SK-N-SH (cell line): ENCODE data around the gene JAKMIP1.

Experiments used
- CTCF ChIP-seq: fragments of 200-600 bp; sonication (generic); IDR thresholded peaks from 2 replicates; pipeline ENCODE4 v1.6.1; 2017; ENCODE audit warnings: antibody characterized with exemption, mild to moderate bottlenecking, moderate library complexity
- EZH2phosphoT487 ChIP-seq: fragments of 200-600 bp; sonication (generic); IDR thresholded peaks from 2 replicates; pipeline ENCODE4 v1.6.1; 2017; ENCODE audit warnings: low read depth, mixed run types, mild to moderate bottlenecking, antibody characterized with exemption, moderate library complexity, borderline replicate concordance
- NRF1 ChIP-seq: IDR thresholded peaks from 2 replicates; pipeline ENCODE4 v1.6.1; 2012; ENCODE audit warnings: low read depth, mild to moderate bottlenecking, low read length
- RAD21 ChIP-seq: IDR thresholded peaks from 2 replicates; pipeline ENCODE4 v1.6.1; 2012; ENCODE audit warnings: mild to moderate bottlenecking, low read length
- RFX5 ChIP-seq: IDR thresholded peaks from 2 replicates; pipeline ENCODE4 v1.6.1; 2012; ENCODE audit warnings: mild to moderate bottlenecking, improper control_type of control experiment, low read length
- SMC3 ChIP-seq: IDR thresholded peaks from 2 replicates; pipeline ENCODE4 v1.6.1; 2012; ENCODE audit warnings: low read depth, low read length, improper control_type of control experiment

DNA sequence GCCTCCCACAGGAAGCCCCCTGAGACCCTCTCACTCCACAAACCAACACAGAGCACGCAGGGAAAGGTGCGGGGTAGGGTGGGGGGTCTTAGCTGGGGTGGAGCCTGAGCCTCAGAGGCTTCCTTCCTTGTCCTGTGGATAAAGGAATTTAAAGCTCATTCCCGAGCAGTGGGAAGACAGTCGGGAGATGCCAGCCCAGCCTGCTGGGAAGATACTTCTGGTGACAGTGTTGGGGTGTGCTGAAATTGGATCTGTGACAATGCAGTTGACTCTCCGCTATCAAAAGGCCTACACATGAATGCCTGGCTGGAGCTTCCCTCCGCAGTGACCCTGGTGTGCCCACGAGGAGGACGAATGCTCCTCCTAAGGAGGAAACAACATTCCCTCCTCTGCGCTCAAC lies 45.5 kb downstream of the JAKMIP1 start:
- TF ChIP-seq NRF1 (no peak), SMC3 (no peak), CTCF (no peak), RFX5 (no peak), EZH2phosphoT487 (no peak), RAD21 (no peak)
